GM21825 (cell line): Measurements from ENCODE around the gene METTL21C.

Source experiments
- ATAC-seq: cut with Tn5 transposase; IDR thresholded peaks from one replicate; pipeline ENCODE4 v1.9.1; 2021; ENCODE audit warnings: mild to moderate bottlenecking, moderate library complexity; ENCODE audit not compliant: unreplicated experiment

Gene METTL21C

GRCh38 chr13:102697929-102698648 lies 3.2 kb upstream of the METTL21C start:
- ATAC-seq: no peak

- no peak for ATAC-seq
These were observed 2.4 kb upstream of the METTL21C start for GRCh38 chr13:102697264-102697663.

GRCh38 chr13:102696465-102696864 lies 1.6 kb upstream of the METTL21C start:
- ATAC-seq: no peak

- ATAC-seq: no peak
These were observed 1.1 kb downstream of the METTL21C start for GRCh38 chr13:102693776-102694175.

GRCh38 chr13:102693250-102693649 lies 1.6 kb downstream of the METTL21C start:
- no peak for ATAC-seq

- no peak for ATAC-seq
These were observed 2.4 kb downstream of the METTL21C start for GRCh38 chr13:102692491-102692826.

- no peak for ATAC-seq
These were observed 4.0 kb downstream of the METTL21C start for GRCh38 chr13:102690883-102691282.

- ATAC-seq: no peak
These were observed 6.4 kb downstream of the METTL21C start for GRCh38 chr13:102688306-102688973.

GRCh38 chr13:102687520-102687919 lies 7.3 kb downstream of the METTL21C start:
- ATAC-seq: no peak

- ATAC-seq: no peak
These were observed 8.8 kb downstream of the METTL21C start for GRCh38 chr13:102686024-102686423.

GRCh38 chr13:102683637-102684036 lies 11.2 kb downstream of the METTL21C start:
- no peak for ATAC-seq

- no peak for ATAC-seq
These were observed 12.1 kb downstream of the METTL21C start for GRCh38 chr13:102682727-102683126.

GRCh38 chr13:102682211-102682610 lies 12.6 kb downstream of the METTL21C start:
- no peak for ATAC-seq

- ATAC-seq: no peak
These were observed 13.8 kb downstream of the METTL21C start for GRCh38 chr13:102680842-102681740.

GRCh38 chr13:102680133-102680717 lies 14.6 kb downstream of the METTL21C start:
- ATAC-seq: no peak

GRCh38 chr13:102679449-102680132 lies 15.3 kb downstream of the METTL21C start:
- ATAC-seq: no peak

- ATAC-seq: no peak
These were observed 16.3 kb downstream of the METTL21C start for GRCh38 chr13:102678339-102679107.

- ATAC-seq: no peak
These were observed 17.7 kb downstream of the METTL21C start for GRCh38 chr13:102677122-102677521.

GRCh38 chr13:102675115-102675514 lies 19.7 kb downstream of the METTL21C start:
- ATAC-seq: no peak

GRCh38 chr13:102670130-102670529 lies 24.7 kb downstream of the METTL21C start:
- no peak for ATAC-seq
